Thymus (tissue), 11 donors: ENCODE results near the gene CISD1. TPM values are rescaled to one million over a fixed set of nuclear protein-coding genes. Genes with fewer than 3 reads are reported as not detected.

ENCODE experiments used
- DNase-seq, 9 donors: peaks; one replicate each; pipeline ENCODE4 v3.0.0-alpha.2; 2013; ENCODE audit warnings: low spot score in 9 of 9, low read depth in 6 of 9, missing footprints in 1 of 9
- H3K27ac ChIP-seq, 2 donors: one replicate each; pipeline ENCODE4 v1.5.1; 2013; ENCODE audit warnings: control low read depth in 1 of 2, low read depth in 1 of 2, low read length in 1 of 2, mild to moderate bottlenecking in 1 of 2, moderate library complexity in 1 of 2
- H3K27me3 ChIP-seq, 2 donors: one replicate each; pipeline ENCODE4 v1.5.1; 2013; ENCODE audit warnings: low read length in 1 of 2; ENCODE audit not compliant: control insufficient read depth in 2 of 2, insufficient read depth in 1 of 2
- H3K36me3 ChIP-seq, 2 donors: one replicate each; pipeline ENCODE4 v1.5.1; 2013; ENCODE audit warnings: low read length in 1 of 2, mild to moderate bottlenecking in 1 of 2, moderate library complexity in 1 of 2; ENCODE audit not compliant: control insufficient read depth in 2 of 2, insufficient read depth in 2 of 2
- H3K4me1 ChIP-seq, 2 donors: one replicate each; pipeline ENCODE4 v1.5.1; 2013; ENCODE audit warnings: low read length in 2 of 2; ENCODE audit not compliant: control insufficient read depth in 2 of 2, insufficient read depth in 2 of 2
- H3K4me3 ChIP-seq, 2 donors: one replicate each; pipeline ENCODE4 v1.5.1; 2013; ENCODE audit warnings: low read length in 2 of 2, control low read depth in 1 of 2, mild to moderate bottlenecking in 1 of 2
- H3K9me3 ChIP-seq, 2 donors: one replicate each; pipeline ENCODE4 v1.5.1; 2013; ENCODE audit warnings: low read length in 1 of 2, mild to moderate bottlenecking in 1 of 2; ENCODE audit not compliant: control insufficient read depth in 2 of 2, insufficient read depth in 1 of 2
- WGBS: extraction: QIAGEN DNeasy Blood & Tissue Kit; methylation state at CpG from one replicate; pipeline ENCODE4 v1.1.7; 2013; 5-methylcytosine and 5-hydroxymethylcytosine counted together
- polyA plus RNA-seq: library from polyadenylated mRNA; stranded (reverse); fragments of 200-250 nt; gene quantifications from one replicate; pipeline ENCODE4 v1.2.3, GENCODE V29; 2013
- total RNA-seq: library from RNA; stranded (reverse); fragments of 120-200 nt; gene quantifications from one replicate; pipeline ENCODE4 v1.2.4, GENCODE V29; 2013
- donor health status: healthy.

Gene CISD1
- total and polyA plus RNA-seq, 2 donors = 43.8 to 47.5 TPM

GRCh38 chr10:58268454-58268945 lies 462 bp upstream of the CISD1 start:
- WGBS = under 1% methylated on average over 13 of the region's 13 CpGs
- H3K4me1 ChIP-seq = peaks cover 5 to 11% of the 10 kb centered on the region in 2 donors

DNA sequence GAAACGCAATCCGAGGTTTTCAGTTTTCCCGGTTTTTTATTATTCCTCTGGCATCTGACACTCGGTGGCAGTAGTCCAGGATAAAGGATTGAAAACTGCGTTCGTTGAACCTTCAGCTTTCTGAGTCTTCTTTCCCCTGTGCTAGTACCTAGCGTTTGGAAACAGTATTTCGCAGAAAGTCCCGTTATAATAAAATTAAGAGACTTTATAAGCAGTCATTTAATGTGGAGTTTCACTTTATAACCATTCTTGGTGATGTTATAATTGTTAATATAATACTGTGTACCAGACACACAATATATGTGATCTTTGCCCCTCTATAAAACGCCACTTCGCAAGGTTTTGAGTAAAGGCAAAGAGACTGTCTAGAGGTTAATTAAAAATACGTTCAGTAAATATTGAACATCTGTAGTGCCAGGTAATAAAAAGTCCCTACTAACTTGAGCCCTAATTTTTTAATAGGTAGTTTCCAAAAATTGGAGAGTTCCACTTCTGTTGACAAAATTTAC lies 874 bp downstream of the CISD1 start:
- Histone ChIP-seq H3K4me3 (peak overlapping the region; percentile 76 to 80), H3K27me3 (no peaks in the 10 kb centered on the region), H3K36me3 (no peaks in the 10 kb centered on the region), H3K9me3 (no peaks in the 10 kb centered on the region), H3K4me1 (peaks cover 5 to 11% of the 10 kb centered on the region in 2 donors), H3K27ac (no peak overlapping the region)
- 35% methylated on average over 12 of the region's 12 CpGs for WGBS
- no peak for DNase-seq

More at GRCh38 chr10:58268454-58268945, 462 bp upstream of the CISD1 start:
- no peaks in the 10 kb centered on the region for H3K36me3 ChIP-seq
- no peaks in the 10 kb centered on the region for H3K27me3 ChIP-seq
- DNase-seq = no peak
- no peaks in the 10 kb centered on the region for H3K9me3 ChIP-seq
- H3K27ac ChIP-seq = peak overlapping the region; percentile 89 to 96
- H3K4me3 ChIP-seq = peak overlapping the region; percentile 76 to 80

- no peak for DNase-seq
- Histone ChIP-seq H3K4me1 (no peaks in the 10 kb centered on the region), H3K27ac (no peak overlapping the region), H3K27me3 (no peaks in the 10 kb centered on the region), H3K9me3 (no peaks in the 10 kb centered on the region), H3K4me3 (no peak overlapping the region), H3K36me3 (no peaks in the 10 kb centered on the region)
- WGBS = 95% methylated on average over 2 of the region's 2 CpGs
These were observed 6.3 kb downstream of the CISD1 start for GRCh38 chr10:58275261-58275660.

- Histone ChIP-seq H3K9me3 (no peaks in the 10 kb centered on the region), H3K27ac (no peak overlapping the region), H3K27me3 (no peaks in the 10 kb centered on the region), H3K36me3 (no peaks in the 10 kb centered on the region), H3K4me1 (no peaks in the 10 kb centered on the region), H3K4me3 (no peak overlapping the region)
- DNase-seq = no peak
These were observed 6.9 kb downstream of the CISD1 start for GRCh38 chr10:58275908-58276307.

- H3K27me3 ChIP-seq = no peaks in the 10 kb centered on the region
- WGBS = 97% methylated on average over 7 of the region's 7 CpGs
- no peaks in the 10 kb centered on the region for H3K9me3 ChIP-seq
- H3K27ac ChIP-seq = no peak overlapping the region
- DNase-seq = no peak
- no peak overlapping the region for H3K4me3 ChIP-seq
- H3K4me1 ChIP-seq = peaks cover 0 to 5% of the 10 kb centered on the region in 2 donors
- H3K36me3 ChIP-seq = no peaks in the 10 kb centered on the region
These were observed 9.5 kb downstream of the CISD1 start for GRCh38 chr10:58278274-58278961.

DNA sequence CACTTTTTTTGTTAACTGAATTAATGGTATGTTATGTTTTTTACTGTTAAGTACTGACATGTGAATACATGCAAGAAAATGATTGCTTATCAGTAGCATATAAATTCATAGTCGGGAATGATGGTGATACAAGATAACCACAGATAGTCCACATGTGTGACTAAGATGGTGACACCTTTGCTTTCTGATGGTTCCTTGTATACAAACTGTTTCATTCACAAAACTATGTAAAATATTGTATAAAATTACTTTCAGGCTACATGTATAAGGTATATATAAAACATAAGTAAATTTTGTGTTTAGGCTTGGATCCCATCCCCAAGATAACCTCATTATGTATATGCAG lies 10.0 kb downstream of the CISD1 start:
- Histone ChIP-seq H3K27ac (no peak overlapping the region), H3K36me3 (no peaks in the 10 kb centered on the region), H3K27me3 (no peaks in the 10 kb centered on the region), H3K9me3 (no peaks in the 10 kb centered on the region), H3K4me1 (peaks cover 0 to 5% of the 10 kb centered on the region in 2 donors), H3K4me3 (no peak overlapping the region)
- DNase-seq = no peak
- 95% methylated on average over 1 of the region's 1 CpG for WGBS

- no peak for DNase-seq
- Histone ChIP-seq H3K36me3 (no peaks in the 10 kb centered on the region), H3K27me3 (no peaks in the 10 kb centered on the region), H3K9me3 (no peaks in the 10 kb centered on the region), H3K4me3 (no peak overlapping the region), H3K27ac (peak overlapping the region in 1 of 2 donors; percentile 12), H3K4me1 (peaks cover 0 to 5% of the 10 kb centered on the region in 2 donors)
- WGBS = 96% methylated on average over 3 of the region's 3 CpGs
These were observed 11.5 kb downstream of the CISD1 start for GRCh38 chr10:58280477-58280876.

DNA sequence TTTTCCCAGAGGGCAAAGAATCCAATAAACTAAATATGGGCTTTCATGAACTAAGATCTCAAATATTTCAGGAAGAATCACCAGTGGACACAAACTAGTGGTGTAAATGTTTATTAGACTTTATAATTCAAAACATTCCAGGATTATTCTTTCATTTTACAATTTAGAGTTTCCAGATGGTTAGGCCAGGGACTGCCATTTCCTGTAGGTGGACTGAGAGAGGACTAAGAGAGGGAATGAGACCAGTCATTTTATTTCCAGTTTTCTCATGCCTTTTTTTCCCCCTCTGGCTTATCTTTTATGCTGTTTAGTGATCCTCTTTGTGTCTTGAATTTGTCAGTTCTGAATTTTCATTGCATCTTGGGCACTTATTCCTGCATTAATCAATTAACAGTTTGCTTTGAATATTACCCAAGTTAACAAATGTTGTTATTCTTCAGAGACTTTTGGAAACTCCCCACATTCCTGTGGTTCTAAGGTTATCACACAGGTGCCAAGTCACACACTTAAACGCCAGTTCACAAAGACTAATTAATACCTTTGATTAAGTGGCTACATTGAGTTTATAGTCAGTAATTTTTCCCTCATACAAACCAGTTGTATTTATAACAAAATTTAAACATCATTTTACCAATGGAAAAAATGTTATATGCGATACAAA lies 12.3 kb downstream of the CISD1 start:
- Histone ChIP-seq H3K4me1 (peaks cover 0 to 5% of the 10 kb centered on the region in 2 donors), H3K9me3 (no peaks in the 10 kb centered on the region), H3K4me3 (no peak overlapping the region), H3K27me3 (no peaks in the 10 kb centered on the region), H3K36me3 (no peaks in the 10 kb centered on the region), H3K27ac (no peak overlapping the region)
- WGBS = 96% methylated on average over 2 of the region's 2 CpGs
- no peak for DNase-seq

DNA sequence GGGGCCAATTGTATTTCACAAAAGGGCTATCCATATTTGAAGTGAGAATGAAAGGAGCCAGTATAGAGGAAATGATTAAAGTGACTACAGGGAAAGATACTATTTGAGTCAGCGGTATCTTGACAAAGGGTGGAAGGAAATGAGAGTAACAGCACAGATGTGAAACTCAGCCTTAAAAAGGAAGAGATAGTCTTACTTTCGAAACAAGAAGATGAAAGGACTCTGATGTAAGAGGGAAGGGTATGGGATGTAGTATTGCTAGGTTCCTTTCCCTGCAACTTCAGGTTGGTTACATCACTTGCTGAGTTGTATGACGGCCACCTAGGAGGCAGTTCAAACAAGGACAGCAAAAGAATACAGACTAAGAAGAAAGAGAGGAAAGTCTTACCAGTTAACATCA lies 13.7 kb downstream of the CISD1 start:
- Histone ChIP-seq H3K4me1 (peaks cover 0 to 5% of the 10 kb centered on the region in 2 donors), H3K27ac (peak overlapping the region in 1 of 2 donors; percentile 52), H3K4me3 (no peak overlapping the region), H3K27me3 (no peaks in the 10 kb centered on the region), H3K36me3 (no peaks in the 10 kb centered on the region), H3K9me3 (no peaks in the 10 kb centered on the region)
- WGBS = 27% methylated on average over 3 of the region's 3 CpGs
- peak in 5 of 9 donors; percentile 9 to 73 (median 46) for DNase-seq
